Mesothelial cell of epicardium (in vitro differentiated cells): ENCODE measurements around the gene NPR2. TPM values are rescaled to one million over a fixed set of nuclear protein-coding genes. Genes with fewer than 3 reads are reported as not detected.

Experiments
- DNase-seq, 2 experiments: peaks; one replicate each; pipeline ENCODE4 v3.0.0; 2021; ENCODE audit warnings: low spot score in 2 of 2; ENCODE audit not compliant: unreplicated experiment in 2 of 2
- H3K27ac Mint-ChIP-seq: 2 replicates; pipeline ENCODE4 v1.8.0; 2021; ENCODE audit warnings: mixed read lengths
- H3K27me3 Mint-ChIP-seq: 2 replicates; pipeline ENCODE4 v1.8.0; 2021; ENCODE audit warnings: low read depth, mixed read lengths
- H3K36me3 Mint-ChIP-seq: 2 replicates; pipeline ENCODE4 v1.8.0; 2021; ENCODE audit warnings: mixed read lengths
- H3K4me1 Mint-ChIP-seq: 2 replicates; pipeline ENCODE4 v1.8.0; 2021; ENCODE audit warnings: mixed read lengths
- H3K4me3 Mint-ChIP-seq: 2 replicates; pipeline ENCODE4 v1.8.0; 2021; ENCODE audit warnings: mild to moderate bottlenecking, moderate library complexity, mixed read lengths
- H3K9me3 Mint-ChIP-seq: 2 replicates; pipeline ENCODE4 v1.8.0; 2021; ENCODE audit warnings: mixed read lengths
- total RNA-seq: library from RNA; stranded (reverse); gene quantifications from 3 replicates; pipeline ENCODE4 v1.2.1, GENCODE V29; 2021
- TF ChIP-seq, protein P1 (sequence below): fragments of 200-600 bp; sonication (generic); IDR thresholded peaks from one replicate; pipeline ENCODE4 v1.5.0; 2021; ENCODE audit warnings: antibody characterized with exemption; ENCODE audit not compliant: unreplicated experiment

NPR2 gene
- total RNA-seq, 1 donor from 2014 or later, result 30.6 TPM

DNA sequence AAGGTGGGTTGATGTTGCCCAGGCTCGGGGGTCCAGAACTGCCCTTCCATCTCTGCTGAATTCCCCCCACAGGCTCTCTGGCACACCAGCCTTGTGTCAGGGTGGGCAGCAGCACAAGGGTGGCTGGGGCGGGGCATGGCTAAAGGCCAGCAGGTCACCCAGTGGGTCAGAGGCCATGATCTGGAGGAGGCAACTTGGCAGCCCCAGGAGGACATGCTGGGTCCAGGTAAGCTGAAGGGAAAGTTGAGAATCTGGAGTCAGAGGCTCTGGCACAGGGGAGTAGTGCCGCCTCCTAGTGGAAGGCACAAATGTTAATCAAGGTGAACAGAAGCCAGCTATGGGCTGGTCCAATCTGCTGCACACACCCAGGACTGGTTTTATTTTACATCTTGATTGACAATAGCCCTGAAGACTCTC lies 43.8 kb downstream of the NPR2 start:
- TF ChIP-seq, protein P1, sequence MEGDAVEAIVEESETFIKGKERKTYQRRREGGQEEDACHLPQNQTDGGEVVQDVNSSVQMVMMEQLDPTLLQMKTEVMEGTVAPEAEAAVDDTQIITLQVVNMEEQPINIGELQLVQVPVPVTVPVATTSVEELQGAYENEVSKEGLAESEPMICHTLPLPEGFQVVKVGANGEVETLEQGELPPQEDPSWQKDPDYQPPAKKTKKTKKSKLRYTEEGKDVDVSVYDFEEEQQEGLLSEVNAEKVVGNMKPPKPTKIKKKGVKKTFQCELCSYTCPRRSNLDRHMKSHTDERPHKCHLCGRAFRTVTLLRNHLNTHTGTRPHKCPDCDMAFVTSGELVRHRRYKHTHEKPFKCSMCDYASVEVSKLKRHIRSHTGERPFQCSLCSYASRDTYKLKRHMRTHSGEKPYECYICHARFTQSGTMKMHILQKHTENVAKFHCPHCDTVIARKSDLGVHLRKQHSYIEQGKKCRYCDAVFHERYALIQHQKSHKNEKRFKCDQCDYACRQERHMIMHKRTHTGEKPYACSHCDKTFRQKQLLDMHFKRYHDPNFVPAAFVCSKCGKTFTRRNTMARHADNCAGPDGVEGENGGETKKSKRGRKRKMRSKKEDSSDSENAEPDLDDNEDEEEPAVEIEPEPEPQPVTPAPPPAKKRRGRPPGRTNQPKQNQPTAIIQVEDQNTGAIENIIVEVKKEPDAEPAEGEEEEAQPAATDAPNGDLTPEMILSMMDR, result no peak
- no peak for DNase-seq
- Mint-ChIP-seq H3K9me3 (no peaks in the 10 kb centered on the region), H3K27me3 (no peaks in the 10 kb centered on the region), H3K4me1 (peaks cover 30% of the 10 kb centered on the region), H3K36me3 (no peaks in the 10 kb centered on the region), H3K4me3 (no peak overlapping the region), H3K27ac (no peak overlapping the region)

- Mint-ChIP-seq H3K27ac (no peak overlapping the region), H3K4me3 (no peak overlapping the region), H3K4me1 (peaks cover 24% of the 10 kb centered on the region), H3K36me3 (no peaks in the 10 kb centered on the region), H3K9me3 (no peaks in the 10 kb centered on the region), H3K27me3 (no peaks in the 10 kb centered on the region)
- TF ChIP-seq, protein P1, result no peak
- DNase-seq, result no peak
These were observed 44.4 kb downstream of the NPR2 start for GRCh38 chr9:35835766-35836165.

DNA sequence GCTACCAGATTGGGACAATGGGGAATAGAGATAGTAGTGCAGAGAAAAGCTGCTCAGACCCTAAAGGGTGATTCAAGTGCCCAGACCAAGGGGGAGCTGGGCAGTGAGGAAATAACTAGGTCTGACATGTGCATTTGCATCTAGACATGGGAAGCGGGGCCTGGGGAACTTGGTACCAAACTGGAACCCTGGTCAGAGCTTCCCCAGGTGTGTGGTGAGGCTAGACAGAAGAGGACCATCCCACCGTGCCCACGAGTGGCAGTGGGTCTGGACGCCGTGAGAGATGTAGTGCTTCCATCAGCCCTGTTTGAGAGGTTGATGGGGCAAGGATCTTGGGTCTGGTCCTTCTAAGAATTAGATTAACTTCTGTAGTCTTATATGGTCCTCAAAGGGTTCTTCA lies 45.2 kb downstream of the NPR2 start:
- peaks cover 16% of the 10 kb centered on the region for H3K4me1 Mint-ChIP-seq
- TF ChIP-seq, protein P1, result no peak
- H3K36me3 Mint-ChIP-seq, result no peaks in the 10 kb centered on the region
- no peak overlapping the region for H3K27ac Mint-ChIP-seq
- H3K27me3 Mint-ChIP-seq, result no peaks in the 10 kb centered on the region
- H3K4me3 Mint-ChIP-seq, result no peak overlapping the region
- H3K9me3 Mint-ChIP-seq, result no peaks in the 10 kb centered on the region
- no peak for DNase-seq

DNA sequence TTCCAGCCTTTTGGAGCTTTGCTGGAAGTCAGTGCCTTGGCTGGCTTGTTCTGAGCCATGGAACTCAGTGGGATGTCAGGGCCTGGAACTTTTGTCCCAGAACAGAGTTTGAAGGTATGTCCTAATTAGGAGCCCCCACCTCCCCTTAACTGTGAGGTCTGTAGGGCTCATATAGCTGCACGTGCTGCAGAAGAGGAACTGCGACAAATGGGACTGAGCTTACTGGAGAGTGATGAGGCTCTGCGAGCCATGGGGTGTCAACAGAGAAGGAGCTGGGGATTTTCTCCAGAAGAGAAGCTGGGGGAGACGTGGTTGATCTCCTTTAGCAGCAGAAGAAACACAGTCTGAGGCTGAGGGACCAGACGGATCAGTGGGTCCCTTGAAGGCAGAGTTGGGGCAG lies 48.5 kb downstream of the NPR2 start:
- no peak overlapping the region for H3K4me3 Mint-ChIP-seq
- peaks cover 4% of the 10 kb centered on the region for H3K36me3 Mint-ChIP-seq
- H3K27ac Mint-ChIP-seq, result no peak overlapping the region
- no peaks in the 10 kb centered on the region for H3K27me3 Mint-ChIP-seq
- TF ChIP-seq, protein P1, result no peak
- no peaks in the 10 kb centered on the region for H3K9me3 Mint-ChIP-seq
- H3K4me1 Mint-ChIP-seq, result peaks cover 6% of the 10 kb centered on the region
- no peak for DNase-seq

- Mint-ChIP-seq H3K36me3 (peaks cover 4% of the 10 kb centered on the region), H3K4me3 (no peak overlapping the region), H3K4me1 (peaks cover 16% of the 10 kb centered on the region), H3K27me3 (no peaks in the 10 kb centered on the region), H3K27ac (no peak overlapping the region), H3K9me3 (no peaks in the 10 kb centered on the region)
- DNase-seq, result no peak
- TF ChIP-seq, protein P1, result no peak
These were observed 49.7 kb downstream of the NPR2 start for GRCh38 chr9:35840881-35841644.

GRCh38 chr9:35841645-35841900 lies 50.2 kb downstream of the NPR2 start:
- DNase-seq, result no peak
- Mint-ChIP-seq H3K4me3 (no peak overlapping the region), H3K36me3 (peaks cover 4% of the 10 kb centered on the region), H3K27ac (no peak overlapping the region), H3K27me3 (no peaks in the 10 kb centered on the region), H3K9me3 (no peaks in the 10 kb centered on the region), H3K4me1 (peaks cover 17% of the 10 kb centered on the region)
- TF ChIP-seq, protein P1, result no peak
